Thyroid gland (tissue), 4 donors: ENCODE data around the gene NDUFA12.

Experiments used
- CTCF ChIP-seq, 6 experiments: fragments of 200-600 bp in 3 of 6; fragments of 450-650 bp in 3 of 6; sonication (generic) in 3 of 6; IDR thresholded peaks; one replicate each; pipeline ENCODE4 v1.5.1; 2016 to 2019; ENCODE audit warnings: antibody characterized with exemption in 6 of 6, mild to moderate bottlenecking in 2 of 6, inconsistent platforms in 1 of 6, moderate library complexity in 1 of 6
- POLR2A ChIP-seq, 2 donors: fragments of 450-650 bp; IDR thresholded peaks; one replicate each; pipeline ENCODE4 v1.6.1; 2017; ENCODE audit warnings: antibody characterized with exemption in 2 of 2, mild to moderate bottlenecking in 2 of 2, moderate library complexity in 1 of 2

- TF ChIP-seq CTCF (IDR thresholded peaks at IDR 0.05) (no peak), POLR2A (IDR thresholded peaks at IDR 0.05) (no peak)
Measured at GRCh38 chr12:94962670-94963069, 40.8 kb downstream of the NDUFA12 start.
